Forelimb muscle (tissue), 1 donor: ENCODE results near the gene CDR2. TPM values are rescaled to one million over a fixed set of nuclear protein-coding genes. Genes with fewer than 3 reads are reported as not detected.
"Not testable (repeated sequence)": the region's sequence is repeated elsewhere in the genome, so short reads cannot be mapped to it uniquely, and the experiment has no call there.

ENCODE experiments used
- DNase-seq: peaks from one replicate; pipeline ENCODE4 v3.0.0-alpha.2; 2013; ENCODE audit warnings: low read depth
- polyA plus RNA-seq: library from polyadenylated mRNA; unstranded; fragments of 120-200 nt; gene quantifications from one replicate; pipeline ENCODE4 v1.2.1, GENCODE V29; 2013; ENCODE audit not compliant: insufficient read length

CDR2 gene
- polyA plus RNA-seq, 1 donor = 15.2 TPM

GRCh38 chr16:22375963-22376640, 1.7 kb upstream of the CDR2 start:
- DNase-seq = no peak

GRCh38 chr16:22375117-22375962, 921 bp upstream of the CDR2 start:
- no peak for DNase-seq

GRCh38 chr16:22373662-22374310, 633 bp downstream of the CDR2 start:
- no peak for DNase-seq

GRCh38 chr16:22372882-22373661, 1.3 kb downstream of the CDR2 start:
- DNase-seq = no peak

- DNase-seq = no peak
Measured at GRCh38 chr16:22370038-22370820, 4.2 kb downstream of the CDR2 start.

- no peak for DNase-seq
Measured at GRCh38 chr16:22369221-22369811, 5.1 kb downstream of the CDR2 start.

GRCh38 chr16:22368200-22368826, 6.1 kb downstream of the CDR2 start:
- not testable (repeated sequence) for DNase-seq

- no peak for DNase-seq
Measured at GRCh38 chr16:22366889-22367288, 7.5 kb downstream of the CDR2 start.

GRCh38 chr16:22366371-22366770, 8.0 kb downstream of the CDR2 start:
- no peak for DNase-seq

- DNase-seq = no peak
Measured at GRCh38 chr16:22364241-22364640, 10.2 kb downstream of the CDR2 start.

- no peak for DNase-seq
Measured at GRCh38 chr16:22360963-22361659, 13.3 kb downstream of the CDR2 start.

- no peak for DNase-seq
Measured at GRCh38 chr16:22359679-22360078, 14.7 kb downstream of the CDR2 start.

GRCh38 chr16:22358000-22358399, 16.4 kb downstream of the CDR2 start:
- DNase-seq = no peak

- no peak for DNase-seq
Measured at GRCh38 chr16:22357635-22357971, 16.8 kb downstream of the CDR2 start.

- no peak for DNase-seq
Measured at GRCh38 chr16:22356930-22357634, 17.3 kb downstream of the CDR2 start.

- no peak for DNase-seq
Measured at GRCh38 chr16:22355487-22355908, 18.9 kb downstream of the CDR2 start.

- no peak for DNase-seq
Measured at GRCh38 chr16:22353933-22354541, 20.4 kb downstream of the CDR2 start.

- no peak for DNase-seq
Measured at GRCh38 chr16:22353191-22353919, 21.1 kb downstream of the CDR2 start.
